Retinal pigment epithelial cell (primary cell): ENCODE results near the gene TMTC3.
"Not testable (repeated sequence)": the region's sequence is repeated elsewhere in the genome, so short reads cannot be mapped to it uniquely, and the experiment has no call there.

Experiments
- DNase-seq: peaks from one replicate; pipeline ENCODE4 v3.0.0-alpha.2; 2010; ENCODE audit warnings: low read depth
- H3K4me3 ChIP-seq: 2 replicates; pipeline ENCODE4 v1.5.1; 2011; ENCODE audit warnings: mild to moderate bottlenecking, low read length, control low read depth, moderate library complexity
- TF ChIP-seq, protein P1 (sequence below): conservative IDR thresholded peaks from 2 replicates; pipeline ENCODE4 v1.5.1; 2011; ENCODE audit warnings: low read depth, low read length, control low read depth, inconsistent platforms

The TMTC3 gene

DNA sequence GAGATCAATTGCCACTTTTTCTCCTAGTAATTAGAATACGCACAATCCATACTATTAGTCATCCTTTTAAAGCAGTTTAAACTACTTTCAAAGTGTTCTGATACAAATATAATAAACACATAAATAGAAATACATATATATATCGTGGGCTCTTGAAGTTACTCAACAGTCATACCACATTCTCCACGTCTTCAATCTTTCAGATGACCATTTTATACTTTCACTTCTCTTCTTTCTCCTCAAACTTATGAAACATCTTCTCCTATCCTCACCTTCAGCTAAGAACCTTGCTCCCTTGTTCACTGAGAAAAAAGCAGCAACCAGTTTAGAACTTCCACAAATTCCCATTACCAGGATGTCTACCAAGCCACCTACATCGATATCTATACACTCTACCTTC is 19.4 kb upstream of the TMTC3 start:
- H3K4me3 ChIP-seq, result no peak overlapping the region
- TF ChIP-seq, protein P1, sequence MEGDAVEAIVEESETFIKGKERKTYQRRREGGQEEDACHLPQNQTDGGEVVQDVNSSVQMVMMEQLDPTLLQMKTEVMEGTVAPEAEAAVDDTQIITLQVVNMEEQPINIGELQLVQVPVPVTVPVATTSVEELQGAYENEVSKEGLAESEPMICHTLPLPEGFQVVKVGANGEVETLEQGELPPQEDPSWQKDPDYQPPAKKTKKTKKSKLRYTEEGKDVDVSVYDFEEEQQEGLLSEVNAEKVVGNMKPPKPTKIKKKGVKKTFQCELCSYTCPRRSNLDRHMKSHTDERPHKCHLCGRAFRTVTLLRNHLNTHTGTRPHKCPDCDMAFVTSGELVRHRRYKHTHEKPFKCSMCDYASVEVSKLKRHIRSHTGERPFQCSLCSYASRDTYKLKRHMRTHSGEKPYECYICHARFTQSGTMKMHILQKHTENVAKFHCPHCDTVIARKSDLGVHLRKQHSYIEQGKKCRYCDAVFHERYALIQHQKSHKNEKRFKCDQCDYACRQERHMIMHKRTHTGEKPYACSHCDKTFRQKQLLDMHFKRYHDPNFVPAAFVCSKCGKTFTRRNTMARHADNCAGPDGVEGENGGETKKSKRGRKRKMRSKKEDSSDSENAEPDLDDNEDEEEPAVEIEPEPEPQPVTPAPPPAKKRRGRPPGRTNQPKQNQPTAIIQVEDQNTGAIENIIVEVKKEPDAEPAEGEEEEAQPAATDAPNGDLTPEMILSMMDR, result no peak
- DNase-seq, result no peak

DNA sequence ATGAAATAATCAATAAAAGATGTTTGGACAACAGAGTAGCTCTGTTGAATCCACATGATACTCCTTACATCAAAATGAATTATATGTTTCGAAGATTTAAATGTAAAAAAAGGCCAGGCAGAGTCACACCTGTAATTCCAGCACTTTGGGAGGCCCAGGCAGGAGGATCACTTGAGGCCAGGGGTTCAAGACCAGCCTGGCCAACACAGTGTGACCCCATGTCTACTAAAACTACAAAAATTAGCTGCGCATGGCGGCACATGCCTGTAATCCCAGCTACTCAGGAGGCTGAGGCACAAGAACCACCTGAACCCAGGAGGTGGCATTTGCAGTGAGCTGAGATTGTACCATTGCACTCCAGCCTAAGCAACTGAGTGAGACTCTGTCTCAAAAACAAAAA is 15.0 kb upstream of the TMTC3 start:
- DNase-seq, result no peak
- H3K4me3 ChIP-seq, result no peak overlapping the region
- TF ChIP-seq, protein P1, result no peak

DNA sequence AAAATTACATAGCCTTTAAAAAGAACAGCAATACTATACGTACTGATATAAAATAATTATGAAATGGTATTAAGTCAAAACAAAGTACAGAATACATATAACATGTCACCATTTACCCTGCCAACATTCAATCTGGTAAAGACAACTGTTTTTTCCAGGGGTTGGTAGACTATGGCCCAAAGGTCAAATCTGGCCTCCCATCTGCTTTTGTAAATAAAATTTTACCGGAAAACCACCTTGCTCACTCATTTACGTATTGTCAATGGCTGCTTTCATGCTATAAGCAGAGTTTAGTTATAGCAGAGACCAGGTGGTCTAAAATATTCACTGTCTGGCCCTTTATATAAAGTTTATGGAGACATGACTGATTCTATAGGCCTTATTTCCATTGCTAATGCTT is 14.3 kb upstream of the TMTC3 start:
- DNase-seq, result no peak
- no peak overlapping the region for H3K4me3 ChIP-seq
- TF ChIP-seq, protein P1, result no peak

DNA sequence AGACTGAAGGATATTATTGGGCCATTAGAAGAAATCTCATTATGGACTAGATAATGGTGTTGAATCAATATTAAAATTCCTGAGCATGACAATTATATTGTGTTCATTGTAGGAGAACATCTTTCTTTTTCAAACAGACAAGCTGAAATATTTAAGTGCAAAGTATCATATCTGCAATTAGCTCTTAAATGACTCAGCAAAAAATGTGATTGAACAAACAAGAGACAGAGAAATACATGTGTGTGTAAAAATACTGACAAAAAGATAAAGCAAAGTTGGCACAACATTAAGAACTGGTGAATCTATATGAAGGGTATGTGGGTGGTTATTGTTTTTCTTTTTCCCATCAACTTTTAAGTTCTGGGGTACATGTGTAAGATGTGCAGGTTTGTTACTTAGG is 9.7 kb upstream of the TMTC3 start:
- H3K4me3 ChIP-seq, result no peak overlapping the region
- no peak for DNase-seq
- TF ChIP-seq, protein P1, result no peak

DNA sequence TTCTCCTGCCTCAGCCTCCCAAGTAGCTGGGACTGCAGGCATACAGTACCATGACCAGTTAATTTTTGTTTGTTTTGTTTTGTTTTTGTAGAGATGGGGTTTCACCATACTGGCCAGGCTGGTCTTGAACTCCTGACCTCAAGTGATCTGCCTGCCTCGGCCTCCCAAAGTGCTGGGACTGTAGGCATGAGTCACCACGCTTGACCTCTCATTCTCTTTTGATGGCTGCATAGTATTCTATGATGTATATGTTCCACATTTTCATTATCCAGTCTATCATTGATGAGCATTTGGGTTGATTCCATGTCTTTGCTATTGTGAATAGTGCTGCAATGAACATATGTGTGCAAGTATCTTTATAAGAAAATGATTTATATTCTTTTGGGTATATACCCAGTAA is 8.9 kb upstream of the TMTC3 start:
- DNase-seq, H3K4me3 ChIP-seq: not testable (repeated sequence)

DNA sequence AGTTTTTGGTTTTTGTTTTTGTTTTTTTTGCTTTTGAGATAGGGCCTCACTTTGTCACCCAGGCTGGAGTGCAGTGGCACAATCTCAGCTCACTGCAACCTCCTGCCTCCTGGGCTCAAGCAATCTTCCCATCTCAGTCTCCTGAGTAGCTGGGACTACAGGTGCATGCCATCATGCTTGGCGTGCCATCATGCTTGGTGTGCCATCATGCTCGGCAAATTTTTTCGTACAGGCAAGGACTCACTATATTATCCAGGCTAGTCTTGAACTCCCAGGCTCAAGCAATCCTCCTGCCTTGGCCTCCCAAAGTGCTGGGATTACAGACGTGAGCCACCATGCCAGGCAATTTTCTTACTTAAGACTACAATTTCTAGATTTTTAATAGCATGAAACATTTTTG is 2.4 kb upstream of the TMTC3 start:
- not testable (repeated sequence) for DNase-seq, H3K4me3 ChIP-seq

DNA sequence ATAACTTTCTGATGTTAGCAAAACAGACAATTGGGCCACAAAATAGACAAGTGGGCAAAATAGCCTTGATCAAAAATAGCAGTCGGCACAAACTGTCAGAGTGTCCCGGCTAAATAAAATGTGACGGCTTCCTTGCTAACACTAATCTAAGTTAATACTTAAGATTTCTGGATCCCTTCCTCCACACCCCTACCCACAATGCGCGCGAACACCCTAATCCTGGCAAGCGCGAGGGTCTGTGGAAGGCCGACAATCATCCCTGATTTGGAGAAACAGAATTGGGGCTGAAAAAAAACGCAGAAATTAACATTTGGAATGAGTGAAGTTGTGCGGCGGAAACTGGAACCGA is 708 bp upstream of the TMTC3 start:
- no peak for DNase-seq
- TF ChIP-seq, protein P1, result no peak
- H3K4me3 ChIP-seq, result peak overlapping the region; percentile 96

DNA sequence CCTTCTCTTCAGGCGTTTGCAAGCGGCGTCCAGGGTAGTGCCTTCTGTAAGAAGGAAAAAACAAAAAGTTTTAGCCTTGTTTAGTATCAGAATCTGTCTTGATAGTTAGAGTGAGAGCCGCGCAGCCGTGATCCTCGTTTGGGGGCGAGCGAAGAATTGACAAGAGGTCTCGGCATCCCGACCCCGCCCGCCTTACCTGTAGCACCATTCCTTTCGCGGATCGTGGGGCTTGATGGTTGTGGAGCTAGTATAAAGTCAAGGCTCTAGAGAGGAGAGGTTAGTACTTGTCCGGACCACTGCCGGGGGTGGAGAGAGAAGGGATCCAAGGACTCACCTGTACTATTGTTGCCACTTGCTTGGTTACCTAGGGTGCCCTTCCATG is 494 bp downstream of the TMTC3 start:
- no peak for DNase-seq
- TF ChIP-seq, protein P1, result no peak
- H3K4me3 ChIP-seq, result peak overlapping the region; percentile 96
